ENCODE measurements around the gene CNDP1. TPM values are rescaled to one million over a fixed set of nuclear protein-coding genes. Genes with fewer than 3 reads are reported as not detected.

CNDP1 gene
- total RNA-seq, 5 donors from 2014 or later (not counting 1 experiment from before 2014, with no cell fraction given), result 0.16 to 0.76 TPM; not detected in 3

DNA sequence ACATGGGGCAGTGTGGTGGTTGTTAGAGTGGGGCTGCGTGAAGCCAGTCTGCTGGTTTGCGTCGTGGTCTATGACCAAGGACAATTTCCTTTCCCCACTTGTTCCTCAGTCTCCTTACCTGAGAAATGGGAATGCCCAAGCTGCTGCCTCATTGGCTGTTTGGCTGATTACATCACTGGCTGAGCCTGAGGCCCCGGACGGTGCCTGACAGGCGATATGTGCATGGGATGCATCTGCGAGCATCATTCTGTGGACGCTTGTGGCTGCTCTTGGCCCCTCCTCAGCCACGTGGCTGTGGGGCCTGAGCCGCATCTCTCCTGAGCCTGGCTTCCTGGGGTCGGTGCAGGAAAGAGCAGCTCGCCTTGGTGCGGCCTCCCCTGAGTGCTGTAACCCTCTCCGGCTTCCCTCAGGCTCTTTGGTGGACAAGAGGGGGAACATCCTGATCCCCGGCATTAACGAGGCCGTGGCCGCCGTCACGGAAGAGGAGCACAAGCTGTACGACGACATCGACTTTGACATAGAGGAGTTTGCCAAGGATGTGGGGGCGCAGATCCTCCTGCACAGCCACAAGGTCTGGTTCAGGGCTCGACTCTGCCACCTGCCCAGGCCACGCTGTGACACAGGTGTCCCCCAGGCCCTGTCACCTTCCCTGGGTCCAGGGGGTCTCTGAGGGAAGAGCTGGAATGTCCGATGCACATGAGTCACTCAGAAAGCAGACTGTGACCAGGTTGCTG is 21.0 kb upstream of the CNDP1 start:
- Mint-ChIP-seq H3K9me3 (no peaks in the 10 kb centered on the region), H3K4me3 (no peak overlapping the region), H3K36me3 (peaks cover 50% of the 10 kb centered on the region), H3K4me1 (no peaks in the 10 kb centered on the region), H3K27me3 (no peaks in the 10 kb centered on the region), H3K27ac (no peak overlapping the region)
- Histone ChIP-seq H3K27me3 (replicated peaks in 1 of 2; ENCODE audit: control insufficient read depth in 2 of 2, extremely low read depth in 1 of 2, insufficient read depth in 2 of 2, low read length in 1 of 2) (no peaks in the 10 kb centered on the region), H3K4me1 (ENCODE audit: control insufficient read depth in 1 of 2, extremely low read depth in 1 of 2, insufficient read depth in 2 of 2, low read length in 2 of 2) (no peaks in the 10 kb centered on the region), H3K36me3 (ENCODE audit: control insufficient read depth in 2 of 2, extremely low read depth in 1 of 2, insufficient read depth in 1 of 2, low read length in 1 of 2) (peaks cover 39 to 90% of the 10 kb centered on the region in 2 donors), H3K4me3 (ENCODE audit: control insufficient read depth in 1 of 2, extremely low read depth in 1 of 2, low read length in 1 of 2) (no peak overlapping the region), H3K9me3 (no peaks in the 10 kb centered on the region), H3K27ac (ENCODE audit: low read length) (no peak overlapping the region)
- 86% methylated on average over 17 of the region's 27 CpGs for WGBS (ENCODE audit: insufficient coverage)
- CTCF ChIA-PET, result no interaction called here
- ATAC-seq (replicated peaks in 1 of 4), result no peak
- DNase-seq, result peak in 1 of 35 experiments; percentile 19
- POLR2A ChIA-PET, result interaction anchor here in 1 of 2 donors (0.6 kb wide), 1 partner anchor 120 kb away, joined by 3 read pairs; no protein-coding TSS in a partner anchor

DNA sequence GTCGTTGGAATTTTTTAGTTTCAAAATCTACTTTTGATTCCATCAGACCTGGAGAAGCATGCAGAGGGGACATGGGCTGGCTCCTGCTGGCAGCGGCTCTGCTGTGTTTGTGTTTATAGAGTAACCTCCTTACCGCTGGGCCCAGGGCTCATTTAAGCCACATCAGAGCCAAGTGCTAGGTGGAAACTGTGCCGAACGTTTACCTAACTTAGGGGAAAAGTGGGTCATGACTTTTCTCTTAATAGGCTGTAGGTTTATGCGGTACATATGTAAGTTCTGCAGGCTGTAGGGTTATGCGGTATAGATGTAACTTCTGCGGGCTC is 20.5 kb upstream of the CNDP1 start:
- Histone ChIP-seq H3K36me3 (ENCODE audit: control insufficient read depth in 2 of 2, extremely low read depth in 1 of 2, insufficient read depth in 1 of 2, low read length in 1 of 2) (peaks cover 44 to 90% of the 10 kb centered on the region in 2 donors), H3K9me3 (no peaks in the 10 kb centered on the region), H3K27me3 (replicated peaks in 1 of 2; ENCODE audit: control insufficient read depth in 2 of 2, extremely low read depth in 1 of 2, insufficient read depth in 2 of 2, low read length in 1 of 2) (no peaks in the 10 kb centered on the region), H3K4me3 (ENCODE audit: control insufficient read depth in 1 of 2, extremely low read depth in 1 of 2, low read length in 1 of 2) (no peak overlapping the region), H3K4me1 (ENCODE audit: control insufficient read depth in 1 of 2, extremely low read depth in 1 of 2, insufficient read depth in 2 of 2, low read length in 2 of 2) (no peaks in the 10 kb centered on the region), H3K27ac (ENCODE audit: low read length) (no peak overlapping the region)
- ChIA-PET POLR2A (no interaction called here), CTCF (no interaction called here)
- DNase-seq, result peak in 1 of 35 experiments; percentile 19
- Mint-ChIP-seq H3K9me3 (no peaks in the 10 kb centered on the region), H3K27ac (no peak overlapping the region), H3K36me3 (peaks cover 50% of the 10 kb centered on the region), H3K4me3 (no peak overlapping the region), H3K27me3 (no peaks in the 10 kb centered on the region), H3K4me1 (no peaks in the 10 kb centered on the region)
- no peak for ATAC-seq (replicated peaks in 1 of 4)
- WGBS (ENCODE audit: insufficient coverage), result 76% methylated on average over 8 of the region's 8 CpGs

DNA sequence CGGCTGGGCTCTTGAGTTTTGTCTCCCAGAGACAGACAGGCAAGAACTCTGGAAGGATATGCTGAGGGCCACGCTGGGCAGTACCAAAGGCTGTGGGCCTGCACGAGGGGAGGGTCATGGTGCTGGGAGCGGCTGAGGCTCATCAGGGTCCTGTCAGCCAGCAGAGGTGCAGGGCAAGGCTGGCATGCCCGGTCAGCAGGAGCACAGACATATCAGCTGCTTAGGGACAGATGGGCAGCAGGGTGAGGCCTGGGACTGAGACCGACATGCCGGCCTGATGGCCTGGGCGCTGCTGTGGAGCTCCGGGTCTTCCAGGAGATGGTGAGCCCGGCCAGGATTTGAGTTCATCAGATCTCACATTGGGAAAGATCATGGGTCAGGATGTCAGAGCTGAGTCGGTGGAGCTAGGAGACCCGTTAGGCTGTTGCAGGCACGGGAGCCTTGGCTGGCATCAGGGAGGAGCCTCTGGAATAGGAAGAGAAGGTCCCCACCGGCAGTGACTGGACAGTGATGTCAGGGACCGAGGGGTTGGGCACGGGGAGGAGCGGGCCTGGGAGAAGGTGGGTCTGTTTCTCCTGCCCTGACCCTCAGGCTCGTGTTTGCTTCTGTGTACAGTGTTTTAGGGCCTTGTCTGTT is 19.3 kb upstream of the CNDP1 start:
- no peaks in the 10 kb centered on the region for H3K27me3 Mint-ChIP-seq
- peak in 1 of 35 experiments; percentile 14 for DNase-seq
- POLR2A ChIA-PET, result interaction anchor here in 1 of 2 donors (0.6 kb wide), 1 partner anchor 852 kb away, joined by 3 read pairs; no protein-coding TSS in a partner anchor
- peaks cover 55% of the 10 kb centered on the region for H3K36me3 Mint-ChIP-seq
- Histone ChIP-seq H3K36me3 (ENCODE audit: control insufficient read depth in 2 of 2, extremely low read depth in 1 of 2, insufficient read depth in 1 of 2, low read length in 1 of 2) (peaks cover 46 to 92% of the 10 kb centered on the region in 2 donors), H3K9me3 (no peaks in the 10 kb centered on the region), H3K27me3 (replicated peaks in 1 of 2; ENCODE audit: control insufficient read depth in 2 of 2, extremely low read depth in 1 of 2, insufficient read depth in 2 of 2, low read length in 1 of 2) (no peaks in the 10 kb centered on the region), H3K4me3 (ENCODE audit: control insufficient read depth in 1 of 2, extremely low read depth in 1 of 2, low read length in 1 of 2) (no peak overlapping the region), H3K27ac (ENCODE audit: low read length) (no peak overlapping the region), H3K4me1 (ENCODE audit: control insufficient read depth in 1 of 2, extremely low read depth in 1 of 2, insufficient read depth in 2 of 2, low read length in 2 of 2) (no peaks in the 10 kb centered on the region)
- no peak for ATAC-seq (replicated peaks in 1 of 4)
- no peaks in the 10 kb centered on the region for H3K9me3 Mint-ChIP-seq
- no peaks in the 10 kb centered on the region for H3K4me1 Mint-ChIP-seq
- 98% methylated on average over 18 of the region's 18 CpGs for WGBS (ENCODE audit: insufficient coverage)
- no peak overlapping the region for H3K27ac Mint-ChIP-seq
- CTCF ChIA-PET, result no interaction called here
- no peak overlapping the region for H3K4me3 Mint-ChIP-seq

GRCh38 chr18:74515620-74516231 is 18.6 kb upstream of the CNDP1 start:
- H3K4me3 Mint-ChIP-seq, result no peak overlapping the region
- H3K4me1 ChIP-seq (ENCODE audit: control insufficient read depth in 1 of 2, extremely low read depth in 1 of 2, insufficient read depth in 2 of 2, low read length in 2 of 2), result no peaks in the 10 kb centered on the region
- DNase-seq, result peak in 1 of 35 experiments; percentile 10
- H3K9me3 Mint-ChIP-seq, result no peaks in the 10 kb centered on the region
- ChIA-PET CTCF (no interaction called here), POLR2A (no interaction called here)
- H3K27me3 ChIP-seq (replicated peaks in 1 of 2; ENCODE audit: control insufficient read depth in 2 of 2, extremely low read depth in 1 of 2, insufficient read depth in 2 of 2, low read length in 1 of 2), result no peaks in the 10 kb centered on the region
- no peaks in the 10 kb centered on the region for H3K27me3 Mint-ChIP-seq
- H3K36me3 Mint-ChIP-seq, result peaks cover 57% of the 10 kb centered on the region
- WGBS (ENCODE audit: insufficient coverage), result 91% methylated on average over 12 of the region's 13 CpGs
- H3K36me3 ChIP-seq (ENCODE audit: control insufficient read depth in 2 of 2, extremely low read depth in 1 of 2, insufficient read depth in 1 of 2, low read length in 1 of 2), result peaks cover 40 to 91% of the 10 kb centered on the region in 2 donors
- H3K27ac Mint-ChIP-seq, result no peak overlapping the region
- no peak overlapping the region for H3K4me3 ChIP-seq (ENCODE audit: control insufficient read depth in 1 of 2, extremely low read depth in 1 of 2, low read length in 1 of 2)
- H3K9me3 ChIP-seq, result no peaks in the 10 kb centered on the region
- ATAC-seq (replicated peaks in 1 of 4), result no peak
- H3K4me1 Mint-ChIP-seq, result no peaks in the 10 kb centered on the region
- no peak overlapping the region for H3K27ac ChIP-seq (ENCODE audit: low read length)

- no peak overlapping the region for H3K4me3 Mint-ChIP-seq
- Histone ChIP-seq H3K9me3 (no peaks in the 10 kb centered on the region), H3K4me3 (ENCODE audit: control insufficient read depth in 1 of 2, extremely low read depth in 1 of 2, low read length in 1 of 2) (no peak overlapping the region), H3K27ac (ENCODE audit: low read length) (no peak overlapping the region), H3K36me3 (ENCODE audit: control insufficient read depth in 2 of 2, extremely low read depth in 1 of 2, insufficient read depth in 1 of 2, low read length in 1 of 2) (peaks cover 36 to 93% of the 10 kb centered on the region in 2 donors), H3K4me1 (ENCODE audit: control insufficient read depth in 1 of 2, extremely low read depth in 1 of 2, insufficient read depth in 2 of 2, low read length in 2 of 2) (no peaks in the 10 kb centered on the region), H3K27me3 (replicated peaks in 1 of 2; ENCODE audit: control insufficient read depth in 2 of 2, extremely low read depth in 1 of 2, insufficient read depth in 2 of 2, low read length in 1 of 2) (no peaks in the 10 kb centered on the region)
- DNase-seq, result peak in 1 of 35 experiments; percentile 10
- H3K9me3 Mint-ChIP-seq, result no peaks in the 10 kb centered on the region
- no peaks in the 10 kb centered on the region for H3K4me1 Mint-ChIP-seq
- H3K36me3 Mint-ChIP-seq, result peaks cover 62% of the 10 kb centered on the region
- ChIA-PET CTCF (no interaction called here), POLR2A (no interaction called here)
- 95% methylated on average over 24 of the region's 35 CpGs for WGBS (ENCODE audit: insufficient coverage)
- H3K27me3 Mint-ChIP-seq, result no peaks in the 10 kb centered on the region
- no peak overlapping the region for H3K27ac Mint-ChIP-seq
- ATAC-seq (replicated peaks in 1 of 4), result no peak
Measured at GRCh38 chr18:74516271-74517235, 17.7 kb upstream of the CNDP1 start.

GRCh38 chr18:74517236-74517630 is 17.1 kb upstream of the CNDP1 start:
- Mint-ChIP-seq H3K4me1 (no peaks in the 10 kb centered on the region), H3K9me3 (no peaks in the 10 kb centered on the region), H3K27me3 (no peaks in the 10 kb centered on the region), H3K4me3 (no peak overlapping the region), H3K27ac (no peak overlapping the region), H3K36me3 (peaks cover 66% of the 10 kb centered on the region)
- H3K9me3 ChIP-seq, result no peaks in the 10 kb centered on the region
- no peaks in the 10 kb centered on the region for H3K27me3 ChIP-seq (replicated peaks in 1 of 2; ENCODE audit: control insufficient read depth in 2 of 2, extremely low read depth in 1 of 2, insufficient read depth in 2 of 2, low read length in 1 of 2)
- DNase-seq (peak in 1 of 35 experiments; percentile 4), ATAC-seq (replicated peaks in 1 of 4) (no peak)
- 100% methylated on average over 15 of the region's 15 CpGs for WGBS (ENCODE audit: insufficient coverage)
- CTCF ChIA-PET, result no interaction called here
- no peak overlapping the region for H3K27ac ChIP-seq (ENCODE audit: low read length)
- no peak overlapping the region for H3K4me3 ChIP-seq (ENCODE audit: control insufficient read depth in 1 of 2, extremely low read depth in 1 of 2, low read length in 1 of 2)
- no peaks in the 10 kb centered on the region for H3K4me1 ChIP-seq (ENCODE audit: control insufficient read depth in 1 of 2, extremely low read depth in 1 of 2, insufficient read depth in 2 of 2, low read length in 2 of 2)
- POLR2A ChIA-PET, result no interaction called here
- H3K36me3 ChIP-seq (ENCODE audit: control insufficient read depth in 2 of 2, extremely low read depth in 1 of 2, insufficient read depth in 1 of 2, low read length in 1 of 2), result peaks cover 32 to 86% of the 10 kb centered on the region in 2 donors
